ENCODE measurements around the gene C7orf25. TPM values are rescaled to one million over a fixed set of nuclear protein-coding genes. Genes with fewer than 3 reads are reported as not detected.

C7orf25 gene
- total and polyA plus RNA-seq, 2 of the 13 experiments (the other 11 are each of a cell fraction or from before 2014, with no cell fraction given) = 0.37 to 1.3 TPM

DNA sequence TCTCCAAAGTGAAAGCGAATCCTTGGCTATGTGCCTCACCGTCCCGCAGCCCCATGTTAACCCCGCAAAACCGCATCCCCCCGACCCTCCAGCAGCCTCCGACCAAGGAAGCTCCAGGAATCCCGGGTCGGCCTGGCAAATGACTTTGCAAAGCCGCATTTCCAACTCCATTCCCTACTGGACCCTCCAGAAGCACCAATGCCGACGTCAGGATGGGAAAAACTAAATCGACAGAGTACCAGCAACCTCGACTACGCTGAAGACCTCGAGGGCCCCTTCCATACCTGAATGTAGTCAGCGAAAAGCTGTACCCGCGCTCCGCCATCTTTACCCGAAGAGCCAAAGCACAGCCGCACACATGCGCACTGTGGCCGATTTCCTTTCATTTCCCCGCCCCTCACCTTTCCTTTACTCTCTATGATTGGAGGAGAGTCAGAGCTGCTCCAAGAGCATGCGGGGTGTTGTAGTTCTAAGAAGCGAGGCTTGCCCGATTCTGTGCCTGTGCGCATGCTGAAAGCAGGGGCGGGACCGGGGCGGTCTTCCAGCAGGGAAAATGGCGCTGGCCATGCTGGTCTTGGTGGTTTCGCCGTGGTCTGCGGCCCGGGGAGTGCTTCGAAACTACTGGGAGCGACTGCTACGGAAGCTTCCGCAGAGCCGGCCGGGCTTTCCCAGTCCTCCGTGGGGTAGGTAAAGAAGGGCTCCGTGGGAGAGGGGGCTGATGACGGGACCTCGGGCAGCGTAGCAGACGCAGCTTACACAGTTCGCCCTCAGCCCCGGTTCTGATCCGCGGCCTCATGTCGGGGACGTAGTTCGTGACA lies 20.2 kb upstream of the C7orf25 start, which contains the start of the genes MRPL32 and PSMA2 (continued):
- TF ChIP-seq, protein P1, sequence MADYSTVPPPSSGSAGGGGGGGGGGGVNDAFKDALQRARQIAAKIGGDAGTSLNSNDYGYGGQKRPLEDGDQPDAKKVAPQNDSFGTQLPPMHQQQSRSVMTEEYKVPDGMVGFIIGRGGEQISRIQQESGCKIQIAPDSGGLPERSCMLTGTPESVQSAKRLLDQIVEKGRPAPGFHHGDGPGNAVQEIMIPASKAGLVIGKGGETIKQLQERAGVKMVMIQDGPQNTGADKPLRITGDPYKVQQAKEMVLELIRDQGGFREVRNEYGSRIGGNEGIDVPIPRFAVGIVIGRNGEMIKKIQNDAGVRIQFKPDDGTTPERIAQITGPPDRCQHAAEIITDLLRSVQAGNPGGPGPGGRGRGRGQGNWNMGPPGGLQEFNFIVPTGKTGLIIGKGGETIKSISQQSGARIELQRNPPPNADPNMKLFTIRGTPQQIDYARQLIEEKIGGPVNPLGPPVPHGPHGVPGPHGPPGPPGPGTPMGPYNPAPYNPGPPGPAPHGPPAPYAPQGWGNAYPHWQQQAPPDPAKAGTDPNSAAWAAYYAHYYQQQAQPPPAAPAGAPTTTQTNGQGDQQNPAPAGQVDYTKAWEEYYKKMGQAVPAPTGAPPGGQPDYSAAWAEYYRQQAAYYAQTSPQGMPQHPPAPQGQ (CRISPR knock-in tag; IDR thresholded peaks at IDR 0.05; ENCODE audit: borderline replicate concordance) = no peak
- TF ChIP-seq, protein P2, sequence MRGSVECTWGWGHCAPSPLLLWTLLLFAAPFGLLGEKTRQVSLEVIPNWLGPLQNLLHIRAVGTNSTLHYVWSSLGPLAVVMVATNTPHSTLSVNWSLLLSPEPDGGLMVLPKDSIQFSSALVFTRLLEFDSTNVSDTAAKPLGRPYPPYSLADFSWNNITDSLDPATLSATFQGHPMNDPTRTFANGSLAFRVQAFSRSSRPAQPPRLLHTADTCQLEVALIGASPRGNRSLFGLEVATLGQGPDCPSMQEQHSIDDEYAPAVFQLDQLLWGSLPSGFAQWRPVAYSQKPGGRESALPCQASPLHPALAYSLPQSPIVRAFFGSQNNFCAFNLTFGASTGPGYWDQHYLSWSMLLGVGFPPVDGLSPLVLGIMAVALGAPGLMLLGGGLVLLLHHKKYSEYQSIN (CRISPR knock-in tag; IDR thresholded peaks at IDR 0.05; ENCODE audit: borderline replicate concordance) = no peak
- TF ChIP-seq ZNF883 (CRISPR knock-in tag; IDR thresholded peaks at IDR 0.05; ENCODE audit: not compliant biosample characterization) = no peak
- TF ChIP-seq, protein P3, sequence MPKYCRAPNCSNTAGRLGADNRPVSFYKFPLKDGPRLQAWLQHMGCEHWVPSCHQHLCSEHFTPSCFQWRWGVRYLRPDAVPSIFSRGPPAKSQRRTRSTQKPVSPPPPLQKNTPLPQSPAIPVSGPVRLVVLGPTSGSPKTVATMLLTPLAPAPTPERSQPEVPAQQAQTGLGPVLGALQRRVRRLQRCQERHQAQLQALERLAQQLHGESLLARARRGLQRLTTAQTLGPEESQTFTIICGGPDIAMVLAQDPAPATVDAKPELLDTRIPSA (CRISPR knock-in tag; IDR thresholded peaks at IDR 0.05; ENCODE audit: borderline replicate concordance) = 0 out of 2 replicates have a peak, but pooled peaks have one; percentile 41
- 0 out of 2 replicates have a peak, but pooled peaks have one; percentile 49 for TF ChIP-seq SAFB2 (CRISPR knock-in tag; IDR thresholded peaks at IDR 0.05; ENCODE audit: borderline replicate concordance, low read depth)
- TF ChIP-seq, protein P4, sequence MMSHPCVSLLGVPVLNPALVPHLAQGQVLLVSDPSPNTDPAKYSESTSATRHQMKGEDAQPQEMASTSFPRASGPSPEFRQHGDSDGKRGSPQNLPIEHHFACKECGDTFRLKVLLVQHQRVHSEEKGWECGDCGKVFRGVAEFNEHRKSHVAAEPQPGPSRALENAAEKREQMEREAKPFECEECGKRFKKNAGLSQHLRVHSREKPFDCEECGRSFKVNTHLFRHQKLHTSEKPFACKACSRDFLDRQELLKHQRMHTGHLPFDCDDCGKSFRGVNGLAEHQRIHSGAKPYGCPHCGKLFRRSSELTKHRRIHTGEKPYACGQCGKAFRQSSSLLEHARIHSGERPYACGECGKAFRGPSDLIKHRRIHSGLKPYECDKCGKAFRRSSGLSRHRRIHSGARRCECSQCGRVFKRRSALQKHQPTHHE (CRISPR knock-in tag; IDR thresholded peaks at IDR 0.05; ENCODE audit: borderline replicate concordance) = no peak
- TF ChIP-seq ZNF589 (CRISPR knock-in tag; conservative IDR thresholded peaks at IDR 0.05) = peak; percentile 58; the same call in 1 of the 2 replicates
- no peak for TF ChIP-seq MAFK (conservative IDR thresholded peaks at IDR 0.05 in 1 of 2, IDR thresholded peaks at IDR 0.05 in 1 of 2; ENCODE audit: low read length in 2 of 2)
- TF ChIP-seq, protein P5, sequence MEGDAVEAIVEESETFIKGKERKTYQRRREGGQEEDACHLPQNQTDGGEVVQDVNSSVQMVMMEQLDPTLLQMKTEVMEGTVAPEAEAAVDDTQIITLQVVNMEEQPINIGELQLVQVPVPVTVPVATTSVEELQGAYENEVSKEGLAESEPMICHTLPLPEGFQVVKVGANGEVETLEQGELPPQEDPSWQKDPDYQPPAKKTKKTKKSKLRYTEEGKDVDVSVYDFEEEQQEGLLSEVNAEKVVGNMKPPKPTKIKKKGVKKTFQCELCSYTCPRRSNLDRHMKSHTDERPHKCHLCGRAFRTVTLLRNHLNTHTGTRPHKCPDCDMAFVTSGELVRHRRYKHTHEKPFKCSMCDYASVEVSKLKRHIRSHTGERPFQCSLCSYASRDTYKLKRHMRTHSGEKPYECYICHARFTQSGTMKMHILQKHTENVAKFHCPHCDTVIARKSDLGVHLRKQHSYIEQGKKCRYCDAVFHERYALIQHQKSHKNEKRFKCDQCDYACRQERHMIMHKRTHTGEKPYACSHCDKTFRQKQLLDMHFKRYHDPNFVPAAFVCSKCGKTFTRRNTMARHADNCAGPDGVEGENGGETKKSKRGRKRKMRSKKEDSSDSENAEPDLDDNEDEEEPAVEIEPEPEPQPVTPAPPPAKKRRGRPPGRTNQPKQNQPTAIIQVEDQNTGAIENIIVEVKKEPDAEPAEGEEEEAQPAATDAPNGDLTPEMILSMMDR (CRISPR knock-in tag; IDR thresholded peaks at IDR 0.05) = no peak
- TF ChIP-seq, protein P6, sequence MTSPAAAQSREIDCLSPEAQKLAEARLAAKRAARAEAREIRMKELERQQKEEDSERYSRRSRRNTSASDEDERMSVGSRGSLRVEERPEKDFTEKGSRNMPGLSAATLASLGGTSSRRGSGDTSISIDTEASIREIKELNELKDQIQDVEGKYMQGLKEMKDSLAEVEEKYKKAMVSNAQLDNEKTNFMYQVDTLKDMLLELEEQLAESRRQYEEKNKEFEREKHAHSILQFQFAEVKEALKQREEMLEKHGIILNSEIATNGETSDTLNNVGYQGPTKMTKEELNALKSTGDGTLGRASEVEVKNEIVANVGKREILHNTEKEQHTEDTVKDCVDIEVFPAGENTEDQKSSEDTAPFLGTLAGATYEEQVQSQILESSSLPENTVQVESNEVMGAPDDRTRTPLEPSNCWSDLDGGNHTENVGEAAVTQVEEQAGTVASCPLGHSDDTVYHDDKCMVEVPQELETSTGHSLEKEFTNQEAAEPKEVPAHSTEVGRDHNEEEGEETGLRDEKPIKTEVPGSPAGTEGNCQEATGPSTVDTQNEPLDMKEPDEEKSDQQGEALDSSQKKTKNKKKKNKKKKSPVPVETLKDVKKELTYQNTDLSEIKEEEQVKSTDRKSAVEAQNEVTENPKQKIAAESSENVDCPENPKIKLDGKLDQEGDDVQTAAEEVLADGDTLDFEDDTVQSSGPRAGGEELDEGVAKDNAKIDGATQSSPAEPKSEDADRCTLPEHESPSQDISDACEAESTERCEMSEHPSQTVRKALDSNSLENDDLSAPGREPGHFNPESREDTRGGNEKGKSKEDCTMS (CRISPR knock-in tag; conservative IDR thresholded peaks at IDR 0.05) = no peak
- TF ChIP-seq ZNF607 (CRISPR knock-in tag; IDR thresholded peaks at IDR 0.05; ENCODE audit: borderline replicate concordance) = peak; percentile 39; the same call in 1 of the 2 replicates
- TF ChIP-seq, protein P7, sequence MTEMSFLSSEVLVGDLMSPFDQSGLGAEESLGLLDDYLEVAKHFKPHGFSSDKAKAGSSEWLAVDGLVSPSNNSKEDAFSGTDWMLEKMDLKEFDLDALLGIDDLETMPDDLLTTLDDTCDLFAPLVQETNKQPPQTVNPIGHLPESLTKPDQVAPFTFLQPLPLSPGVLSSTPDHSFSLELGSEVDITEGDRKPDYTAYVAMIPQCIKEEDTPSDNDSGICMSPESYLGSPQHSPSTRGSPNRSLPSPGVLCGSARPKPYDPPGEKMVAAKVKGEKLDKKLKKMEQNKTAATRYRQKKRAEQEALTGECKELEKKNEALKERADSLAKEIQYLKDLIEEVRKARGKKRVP (CRISPR knock-in tag; IDR thresholded peaks at IDR 0.05) = peak in 1 of 2 experiments; percentile 34; a peak in 1 of 4 replicates
- peak; percentile 89 for TF ChIP-seq EED (CRISPR knock-in tag; IDR thresholded peaks at IDR 0.05)
- TF ChIP-seq HIVEP1 (CRISPR knock-in tag; IDR thresholded peaks at IDR 0.05) = 0 out of 2 replicates have a peak, but pooled peaks have one; percentile 17
- TF ChIP-seq KAT2B (IDR thresholded peaks at IDR 0.05; ENCODE audit: borderline replicate concordance, low read depth, low read length) = no peak
